ENCODE results near the gene RPP40.
A peak's percentile ranks its signal among the peaks of the same experiment; 100 is the strongest.

RPP40 gene

GRCh38 chr6:4953440-4953839 is 50.4 kb downstream of the RPP40 start:
- Histone ChIP-seq H2AK5ac (ENCODE audit: low read length, severe bottlenecking) (peak overlapping the region; percentile 15), H2BK5ac (ENCODE audit: low read depth, low read length, poor library complexity, severe bottlenecking) (no peak overlapping the region), H2BK120ac (ENCODE audit: low read depth, low read length) (no peak overlapping the region), H3K9ac (ENCODE audit: low read length) (no peak overlapping the region), H3K4me2 (ENCODE audit: low read length, poor library complexity, severe bottlenecking) (no peak overlapping the region), H3K18ac (ENCODE audit: low read depth in 1 of 2, low read length in 2 of 2) (no peak overlapping the region), H2BK15ac (ENCODE audit: low read depth, poor library complexity, severe bottlenecking) (no peak overlapping the region), H3K4me3 (ENCODE audit: insufficient read depth in 1 of 2, low read depth in 1 of 2, low read length in 2 of 2) (no peak overlapping the region), H2BK12ac (ENCODE audit: low read length in 2 of 2) (no peak overlapping the region), H2AFZ (ENCODE audit: low read depth, low read length) (no peak overlapping the region), H3K9me3 (ENCODE audit: control insufficient read depth, low read length) (no peaks in the 10 kb centered on the region), H3K23ac (ENCODE audit: low read length in 2 of 2) (no peak overlapping the region), H4K91ac (ENCODE audit: low read length) (no peak overlapping the region), H3K27ac (ENCODE audit: low read length, poor library complexity, severe bottlenecking) (no peak overlapping the region), H4K8ac (ENCODE audit: low read length) (no peak overlapping the region), H3K4ac (ENCODE audit: low read depth in 1 of 2, low read length in 2 of 2) (no peak overlapping the region), H3K27me3 (ENCODE audit: control insufficient read depth in 1 of 2, insufficient read depth in 1 of 2, low read length in 2 of 2) (no peaks in the 10 kb centered on the region), H3K36me3 (ENCODE audit: control insufficient read depth in 1 of 2, insufficient read depth in 2 of 2, low read depth in 1 of 2, low read length in 2 of 2) (peaks cover 46 to 61% of the 10 kb centered on the region in 2 experiments), H3K14ac (ENCODE audit: low read length in 2 of 2) (no peak overlapping the region), H3K79me1 (replicated peaks; ENCODE audit: low read length, poor library complexity, severe bottlenecking) (peaks cover 20% of the 10 kb centered on the region), H3K4me1 (ENCODE audit: control insufficient read depth, insufficient read depth, low read depth, low read length) (peaks cover 5% of the 10 kb centered on the region)
- WGBS = 99% methylated on average over 12 of the region's 12 CpGs
- DNase-seq = no peak

- no peak overlapping the region for H3K27ac ChIP-seq (ENCODE audit: low read length, poor library complexity, severe bottlenecking)
- no peak overlapping the region for H2BK120ac ChIP-seq (ENCODE audit: low read depth, low read length)
- no peak overlapping the region for H2AK5ac ChIP-seq (ENCODE audit: low read length, severe bottlenecking)
- no peak overlapping the region for H3K9ac ChIP-seq (ENCODE audit: low read length)
- H3K23ac ChIP-seq (ENCODE audit: low read length in 2 of 2) = no peak overlapping the region
- H2BK12ac ChIP-seq (ENCODE audit: low read length in 2 of 2) = no peak overlapping the region
- WGBS = 93% methylated on average over 14 of the region's 14 CpGs
- peaks cover 29% of the 10 kb centered on the region for H3K79me1 ChIP-seq (replicated peaks; ENCODE audit: low read length, poor library complexity, severe bottlenecking)
- no peak overlapping the region for H4K91ac ChIP-seq (ENCODE audit: low read length)
- no peak overlapping the region for H2BK5ac ChIP-seq (ENCODE audit: low read depth, low read length, poor library complexity, severe bottlenecking)
- H2AFZ ChIP-seq (ENCODE audit: low read depth, low read length) = no peak overlapping the region
- H3K18ac ChIP-seq (ENCODE audit: low read depth in 1 of 2, low read length in 2 of 2) = no peak overlapping the region
- no peak for DNase-seq
- no peaks in the 10 kb centered on the region for H3K9me3 ChIP-seq (ENCODE audit: control insufficient read depth, low read length)
- no peaks in the 10 kb centered on the region for H3K27me3 ChIP-seq (ENCODE audit: control insufficient read depth in 1 of 2, insufficient read depth in 1 of 2, low read length in 2 of 2)
- no peak overlapping the region for H3K4me3 ChIP-seq (ENCODE audit: insufficient read depth in 1 of 2, low read depth in 1 of 2, low read length in 2 of 2)
- peaks cover 9% of the 10 kb centered on the region for H3K4me1 ChIP-seq (ENCODE audit: control insufficient read depth, insufficient read depth, low read depth, low read length)
- no peak overlapping the region for H3K14ac ChIP-seq (ENCODE audit: low read length in 2 of 2)
- H4K8ac ChIP-seq (ENCODE audit: low read length) = no peak overlapping the region
- H2BK15ac ChIP-seq (ENCODE audit: low read depth, poor library complexity, severe bottlenecking) = no peak overlapping the region
- H3K4ac ChIP-seq (ENCODE audit: low read depth in 1 of 2, low read length in 2 of 2) = no peak overlapping the region
- H3K4me2 ChIP-seq (ENCODE audit: low read length, poor library complexity, severe bottlenecking) = no peak overlapping the region
- H3K36me3 ChIP-seq (ENCODE audit: control insufficient read depth in 1 of 2, insufficient read depth in 2 of 2, low read depth in 1 of 2, low read length in 2 of 2) = peaks cover 58 to 60% of the 10 kb centered on the region in 2 experiments
Measured at GRCh38 chr6:4950836-4951533, 52.9 kb downstream of the RPP40 start.

- no peak overlapping the region for H3K14ac ChIP-seq (ENCODE audit: low read length in 2 of 2)
- H3K4me2 ChIP-seq (ENCODE audit: low read length, poor library complexity, severe bottlenecking) = no peak overlapping the region
- no peak overlapping the region for H2AK5ac ChIP-seq (ENCODE audit: low read length, severe bottlenecking)
- H3K9ac ChIP-seq (ENCODE audit: low read length) = no peak overlapping the region
- H3K27me3 ChIP-seq (ENCODE audit: control insufficient read depth in 1 of 2, insufficient read depth in 1 of 2, low read length in 2 of 2) = no peaks in the 10 kb centered on the region
- 97% methylated on average over 11 of the region's 11 CpGs for WGBS
- H3K9me3 ChIP-seq (ENCODE audit: control insufficient read depth, low read length) = no peaks in the 10 kb centered on the region
- H2BK120ac ChIP-seq (ENCODE audit: low read depth, low read length) = no peak overlapping the region
- H3K79me1 ChIP-seq (replicated peaks; ENCODE audit: low read length, poor library complexity, severe bottlenecking) = peaks cover 37% of the 10 kb centered on the region
- no peak overlapping the region for H2AFZ ChIP-seq (ENCODE audit: low read depth, low read length)
- no peak overlapping the region for H2BK12ac ChIP-seq (ENCODE audit: low read length in 2 of 2)
- no peak overlapping the region for H2BK5ac ChIP-seq (ENCODE audit: low read depth, low read length, poor library complexity, severe bottlenecking)
- H4K8ac ChIP-seq (ENCODE audit: low read length) = no peak overlapping the region
- H4K91ac ChIP-seq (ENCODE audit: low read length) = no peak overlapping the region
- H2BK15ac ChIP-seq (ENCODE audit: low read depth, poor library complexity, severe bottlenecking) = no peak overlapping the region
- no peak overlapping the region for H3K4me3 ChIP-seq (ENCODE audit: insufficient read depth in 1 of 2, low read depth in 1 of 2, low read length in 2 of 2)
- H3K18ac ChIP-seq (ENCODE audit: low read depth in 1 of 2, low read length in 2 of 2) = no peak overlapping the region
- no peak overlapping the region for H3K23ac ChIP-seq (ENCODE audit: low read length in 2 of 2)
- DNase-seq = no peak
- H3K36me3 ChIP-seq (ENCODE audit: control insufficient read depth in 1 of 2, insufficient read depth in 2 of 2, low read depth in 1 of 2, low read length in 2 of 2) = peaks cover 59 to 67% of the 10 kb centered on the region in 2 experiments
- H3K4ac ChIP-seq (ENCODE audit: low read depth in 1 of 2, low read length in 2 of 2) = no peak overlapping the region
- H3K27ac ChIP-seq (ENCODE audit: low read length, poor library complexity, severe bottlenecking) = no peak overlapping the region
- peaks cover 10% of the 10 kb centered on the region for H3K4me1 ChIP-seq (ENCODE audit: control insufficient read depth, insufficient read depth, low read depth, low read length)
Measured at GRCh38 chr6:4950076-4950475, 53.8 kb downstream of the RPP40 start.

GRCh38 chr6:4948781-4949450 is 54.9 kb downstream of the RPP40 start:
- H3K9ac ChIP-seq (ENCODE audit: low read length) = no peak overlapping the region
- H2BK5ac ChIP-seq (ENCODE audit: low read depth, low read length, poor library complexity, severe bottlenecking) = no peak overlapping the region
- H2BK12ac ChIP-seq (ENCODE audit: low read length in 2 of 2) = no peak overlapping the region
- no peak overlapping the region for H4K8ac ChIP-seq (ENCODE audit: low read length)
- no peak overlapping the region for H4K91ac ChIP-seq (ENCODE audit: low read length)
- no peak overlapping the region for H3K14ac ChIP-seq (ENCODE audit: low read length in 2 of 2)
- peaks cover 53 to 74% of the 10 kb centered on the region in 2 experiments for H3K36me3 ChIP-seq (ENCODE audit: control insufficient read depth in 1 of 2, insufficient read depth in 2 of 2, low read depth in 1 of 2, low read length in 2 of 2)
- 93% methylated on average over 15 of the region's 15 CpGs for WGBS
- H2AFZ ChIP-seq (ENCODE audit: low read depth, low read length) = no peak overlapping the region
- no peak overlapping the region for H3K18ac ChIP-seq (ENCODE audit: low read depth in 1 of 2, low read length in 2 of 2)
- DNase-seq = no peak
- peaks cover 12% of the 10 kb centered on the region for H3K4me1 ChIP-seq (ENCODE audit: control insufficient read depth, insufficient read depth, low read depth, low read length)
- H3K27ac ChIP-seq (ENCODE audit: low read length, poor library complexity, severe bottlenecking) = no peak overlapping the region
- no peak overlapping the region for H2BK15ac ChIP-seq (ENCODE audit: low read depth, poor library complexity, severe bottlenecking)
- no peak overlapping the region for H3K23ac ChIP-seq (ENCODE audit: low read length in 2 of 2)
- no peak overlapping the region for H3K4me3 ChIP-seq (ENCODE audit: insufficient read depth in 1 of 2, low read depth in 1 of 2, low read length in 2 of 2)
- H3K9me3 ChIP-seq (ENCODE audit: control insufficient read depth, low read length) = no peaks in the 10 kb centered on the region
- no peak overlapping the region for H3K4ac ChIP-seq (ENCODE audit: low read depth in 1 of 2, low read length in 2 of 2)
- no peak overlapping the region for H3K4me2 ChIP-seq (ENCODE audit: low read length, poor library complexity, severe bottlenecking)
- no peak overlapping the region for H2BK120ac ChIP-seq (ENCODE audit: low read depth, low read length)
- H3K79me1 ChIP-seq (replicated peaks; ENCODE audit: low read length, poor library complexity, severe bottlenecking) = peaks cover 39% of the 10 kb centered on the region
- no peaks in the 10 kb centered on the region for H3K27me3 ChIP-seq (ENCODE audit: control insufficient read depth in 1 of 2, insufficient read depth in 1 of 2, low read length in 2 of 2)
- no peak overlapping the region for H2AK5ac ChIP-seq (ENCODE audit: low read length, severe bottlenecking)
